Epithelial cell of umbilical artery (primary cell): Measurements from ENCODE around the gene LRCH3. TPM values are rescaled to one million over a fixed set of nuclear protein-coding genes. Genes with fewer than 3 reads are reported as not detected.

Experiments
- total RNA-seq: library from RNA; depleted of rRNA; stranded (reverse); fragments of >200 nt; gene quantifications from 2 replicates; pipeline ENCODE4 v1.2.3, GENCODE V29; 2014

Gene LRCH3
- total RNA-seq = 29.5 and 37.7 TPM in 2 replicates

DNA sequence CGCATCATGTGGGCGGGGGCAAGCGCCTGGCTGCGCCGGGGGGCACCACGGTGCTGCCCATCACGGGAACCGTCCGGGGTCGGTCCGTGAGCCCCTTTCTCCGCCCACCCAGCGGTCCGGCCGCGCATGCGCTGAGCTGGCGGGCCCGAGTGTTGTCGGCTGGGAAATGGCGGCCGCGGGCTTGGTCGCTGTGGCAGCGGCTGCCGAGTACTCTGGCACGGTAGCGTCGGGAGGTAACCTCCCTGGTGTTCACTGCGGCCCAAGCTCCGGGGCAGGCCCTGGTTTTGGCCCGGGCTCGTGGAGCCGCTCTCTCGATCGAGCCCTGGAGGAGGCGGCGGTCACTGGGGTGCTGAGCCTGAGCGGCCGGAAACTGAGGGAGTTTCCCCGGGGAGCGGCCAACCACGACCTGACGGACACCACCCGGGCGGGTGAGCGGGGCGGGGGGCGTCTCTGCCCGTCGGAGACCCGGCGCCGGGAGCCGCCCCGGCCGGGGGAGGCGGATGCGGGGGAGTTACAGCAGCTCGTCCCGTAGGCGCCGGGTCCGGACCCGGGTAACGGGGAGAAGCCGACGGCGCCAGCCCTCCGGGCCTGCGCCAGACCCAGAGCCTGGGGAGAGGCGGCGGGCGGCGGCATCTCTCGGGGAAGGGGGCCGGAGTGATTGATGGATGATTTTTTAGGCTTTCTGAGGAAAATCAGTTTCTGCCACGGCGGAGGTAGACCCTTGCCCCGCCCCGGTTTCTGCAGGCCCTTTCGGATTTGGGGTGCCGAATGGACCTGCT, at the start of gene LRCH3:
Gene LRCH3 (plus strand): TSS at position 142 of the 779 bp plus-strand sequence. CDS start 25 bp downstream, at position 167.

DNA sequence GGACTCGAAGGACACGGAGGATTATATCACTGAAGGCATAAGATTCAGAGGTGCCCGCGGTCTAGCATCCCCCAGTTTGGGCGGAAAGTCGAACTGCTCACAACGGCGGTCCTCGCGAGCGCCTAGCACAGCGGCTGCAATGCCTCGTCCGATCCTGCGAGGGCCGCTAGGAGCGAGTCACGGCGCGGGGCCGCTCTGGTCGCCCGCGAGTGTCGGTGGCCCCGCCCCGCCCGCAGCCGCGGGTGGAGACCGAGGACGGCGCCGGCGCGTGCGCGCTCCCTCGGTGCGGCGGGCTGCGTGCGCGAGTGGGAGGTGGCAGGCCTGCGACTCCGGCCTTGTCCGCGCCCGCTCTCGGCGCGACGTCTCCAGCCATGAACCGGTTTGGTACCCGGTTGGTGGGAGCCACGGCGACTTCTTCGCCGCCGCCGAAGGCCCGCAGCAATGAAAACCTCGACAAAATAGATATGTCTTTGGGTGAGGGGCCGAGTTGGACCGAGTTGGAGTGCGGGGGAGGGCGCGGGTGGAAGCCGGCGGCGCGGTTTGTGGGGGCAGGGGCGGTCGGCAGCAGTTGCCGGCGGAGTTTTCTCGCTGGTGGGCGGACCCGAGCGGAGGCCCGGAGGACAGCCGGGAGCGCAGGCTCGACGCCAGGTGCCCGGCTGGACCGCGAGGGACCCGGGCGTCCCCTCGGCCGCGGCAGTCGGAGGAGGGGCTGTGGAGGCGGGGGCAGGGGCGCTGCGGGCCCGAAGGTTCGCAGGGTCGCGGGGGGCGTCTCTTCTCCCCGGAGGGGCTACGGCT, 41.3 kb upstream of the LRCH3 start, which contains the start of gene FYTTD1:
Gene FYTTD1 (plus strand): TSS at position 283 of the 795 bp plus-strand sequence. CDS start 89 bp downstream, at position 372.

Other genes with a start within 250 kb of the LRCH3 start
- 5.2 and 7.0 TPM in 2 replicates for gene BDH1, start 235.3 kb upstream of the LRCH3 start, total RNA-seq
- gene RUBCN, start 54.4 kb upstream of the LRCH3 start, total RNA-seq = 4.9 and 11.1 TPM in 2 replicates
- gene FYTTD1, start 41.4 kb upstream of the LRCH3 start, total RNA-seq = 38.0 and 47.3 TPM in 2 replicates
- 750 and 761 TPM in 2 replicates for gene RPL35A, start 158.9 kb downstream of the LRCH3 start, total RNA-seq
- gene LMLN, start 169.0 kb downstream of the LRCH3 start, total RNA-seq = 3.9 and 5.5 TPM in 2 replicates